Progenitor cell of endocrine pancreas (in vitro differentiated cells): ENCODE results near the gene NETO2. TPM values are rescaled to one million over a fixed set of nuclear protein-coding genes. Genes with fewer than 3 reads are reported as not detected.
"Not testable (repeated sequence)": the region's sequence is repeated elsewhere in the genome, so short reads cannot be mapped to it uniquely, and the experiment has no call there.

Experiments
- DNase-seq: peaks from one replicate; pipeline ENCODE4 v3.0.0; 2021; ENCODE audit warnings: low spot score; ENCODE audit not compliant: unreplicated experiment
- H3K27ac Mint-ChIP-seq: 2 replicates; pipeline ENCODE4 v1.8.0; 2021; ENCODE audit warnings: mild to moderate bottlenecking, moderate library complexity, mixed read lengths
- H3K27me3 Mint-ChIP-seq: 2 replicates; pipeline ENCODE4 v1.8.0; 2021; ENCODE audit warnings: mixed read lengths
- H3K36me3 Mint-ChIP-seq: 2 replicates; pipeline ENCODE4 v1.8.0; 2022; ENCODE audit warnings: mixed read lengths; ENCODE audit not compliant: insufficient read depth
- H3K4me1 Mint-ChIP-seq: 2 replicates; pipeline ENCODE4 v1.8.0; 2021; ENCODE audit warnings: low read depth, mixed read lengths
- H3K4me3 Mint-ChIP-seq: 2 replicates; pipeline ENCODE4 v1.8.0; 2021; ENCODE audit warnings: low read depth, mild to moderate bottlenecking, moderate library complexity, mixed read lengths
- H3K9me3 Mint-ChIP-seq: 2 replicates; pipeline ENCODE4 v1.8.0; 2021; ENCODE audit warnings: low read depth, mixed read lengths
- CTCF ChIP-seq: fragments of 200-600 bp; sonication (generic); IDR thresholded peaks from one replicate; pipeline ENCODE4 v1.5.0; 2021; ENCODE audit warnings: antibody characterized with exemption, mild to moderate bottlenecking; ENCODE audit not compliant: unreplicated experiment
- total RNA-seq: library from RNA; stranded (reverse); gene quantifications from 2 replicates; pipeline ENCODE4 v1.2.1, GENCODE V29; 2021

NETO2 gene
- total RNA-seq, 1 donor from 2014 or later = 55.2 TPM

GRCh38 chr16:47109361-47109760 is 34.4 kb downstream of the NETO2 start:
- Mint-ChIP-seq H3K36me3 (peaks cover 16% of the 10 kb centered on the region), H3K4me1 (no peaks in the 10 kb centered on the region), H3K27ac (no peak overlapping the region), H3K9me3 (no peaks in the 10 kb centered on the region), H3K4me3 (no peak overlapping the region), H3K27me3 (no peaks in the 10 kb centered on the region)
- DNase-seq = no peak
- TF ChIP-seq CTCF = no peak

GRCh38 chr16:47102921-47103320 is 40.8 kb downstream of the NETO2 start:
- H3K27ac Mint-ChIP-seq, H3K4me1 Mint-ChIP-seq, DNase-seq, H3K4me3 Mint-ChIP-seq, H3K27me3 Mint-ChIP-seq, H3K9me3 Mint-ChIP-seq: not testable (repeated sequence)
- H3K36me3 Mint-ChIP-seq = peaks cover 51% of the 10 kb centered on the region

- not testable (repeated sequence) for H3K27ac Mint-ChIP-seq, H3K9me3 Mint-ChIP-seq, H3K4me1 Mint-ChIP-seq, H3K4me3 Mint-ChIP-seq, DNase-seq, H3K27me3 Mint-ChIP-seq
- peaks cover 33% of the 10 kb centered on the region for H3K36me3 Mint-ChIP-seq
Measured at GRCh38 chr16:47097154-47097553, 46.6 kb downstream of the NETO2 start.

- DNase-seq = no peak
- Mint-ChIP-seq H3K27ac (no peak overlapping the region), H3K4me1 (peaks cover 3% of the 10 kb centered on the region), H3K4me3 (no peak overlapping the region), H3K9me3 (no peaks in the 10 kb centered on the region), H3K27me3 (no peaks in the 10 kb centered on the region), H3K36me3 (peaks cover 29% of the 10 kb centered on the region)
- TF ChIP-seq CTCF = no peak
Measured at GRCh38 chr16:47096297-47096696, 47.4 kb downstream of the NETO2 start.

- DNase-seq = no peak
- Mint-ChIP-seq H3K4me3 (no peak overlapping the region), H3K9me3 (no peaks in the 10 kb centered on the region), H3K27me3 (no peaks in the 10 kb centered on the region), H3K27ac (no peak overlapping the region), H3K4me1 (peaks cover 2% of the 10 kb centered on the region), H3K36me3 (peaks cover 21% of the 10 kb centered on the region)
- no peak for TF ChIP-seq CTCF
Measured at GRCh38 chr16:47084198-47084597, 59.5 kb downstream of the NETO2 start.

GRCh38 chr16:47082099-47082865 is 61.5 kb downstream of the NETO2 start:
- no peak overlapping the region for H3K4me3 Mint-ChIP-seq
- no peak for TF ChIP-seq CTCF
- H3K4me1 Mint-ChIP-seq = peaks cover 2% of the 10 kb centered on the region
- no peaks in the 10 kb centered on the region for H3K27me3 Mint-ChIP-seq
- no peak for DNase-seq
- H3K27ac Mint-ChIP-seq = no peak overlapping the region
- peaks cover 18% of the 10 kb centered on the region for H3K36me3 Mint-ChIP-seq
- H3K9me3 Mint-ChIP-seq = no peaks in the 10 kb centered on the region
